HEK293 (cell line): ENCODE data around the gene WAPL.

ENCODE experiments used
- CTCF ChIP-seq: fragments of 450-650 bp; formaldehyde crosslinking; IDR thresholded peaks from 2 replicates; pipeline ENCODE4 v1.5.1; 2016; ENCODE audit warnings: missing biosample characterization, missing genetic modification characterization
- ZNF23 ChIP-seq: fragments of 450-650 bp; formaldehyde crosslinking; IDR thresholded peaks from 2 replicates; pipeline ENCODE4 v1.5.1; 2016; ENCODE audit warnings: missing biosample characterization, missing genetic modification characterization, borderline replicate concordance
- ZNF624 ChIP-seq: fragments of 450-650 bp; formaldehyde crosslinking; IDR thresholded peaks from 2 replicates; pipeline ENCODE4 v1.5.1; 2017; ENCODE audit warnings: missing biosample characterization, missing genetic modification characterization
- ZNF785 ChIP-seq: fragments of 450-650 bp; formaldehyde crosslinking; IDR thresholded peaks from 2 replicates; pipeline ENCODE4 v1.5.1; 2016; ENCODE audit warnings: missing biosample characterization, missing genetic modification characterization

GRCh38 chr10:86419101-86419500 is 102.5 kb downstream of the WAPL start:
- TF ChIP-seq ZNF785 (tag by site-specific recombination) (no peak), CTCF (tag by site-specific recombination) (no peak), ZNF23 (tag by site-specific recombination) (no peak), ZNF624 (no peak)
